Omental fat pad (tissue), 4 donors: ENCODE results near the gene RNF166. TPM values are rescaled to one million over a fixed set of nuclear protein-coding genes. Genes with fewer than 3 reads are reported as not detected.

ENCODE experiments used
- ATAC-seq: fragments of 150-250 bp; one replicate; pipeline ENCODE4 v1.9.1; 2016; ENCODE audit warnings: mild to moderate bottlenecking, moderate library complexity; ENCODE audit not compliant: low FRiP score
- DNase-seq: peaks from one replicate; pipeline ENCODE4 v3.0.0-alpha.2; 2019; ENCODE audit warnings: low spot score
- CTCF ChIP-seq, 3 donors: fragments of 450-650 bp; IDR thresholded peaks; one replicate each; pipeline ENCODE4 v1.5.1; 2016 to 2017; ENCODE audit warnings: antibody characterized with exemption in 3 of 3, mild to moderate bottlenecking in 3 of 3, moderate library complexity in 2 of 3
- total RNA-seq, 4 donors: library from RNA; depleted of rRNA; stranded (reverse); fragments of >200 nt; gene quantifications; one replicate each; pipeline ENCODE4 v1.1.0, GENCODE V29; 2016

RNF166 gene
- total RNA-seq, 4 donors from 2014 or later: 13.5 to 36.4 (median 20.2) TPM

DNA sequence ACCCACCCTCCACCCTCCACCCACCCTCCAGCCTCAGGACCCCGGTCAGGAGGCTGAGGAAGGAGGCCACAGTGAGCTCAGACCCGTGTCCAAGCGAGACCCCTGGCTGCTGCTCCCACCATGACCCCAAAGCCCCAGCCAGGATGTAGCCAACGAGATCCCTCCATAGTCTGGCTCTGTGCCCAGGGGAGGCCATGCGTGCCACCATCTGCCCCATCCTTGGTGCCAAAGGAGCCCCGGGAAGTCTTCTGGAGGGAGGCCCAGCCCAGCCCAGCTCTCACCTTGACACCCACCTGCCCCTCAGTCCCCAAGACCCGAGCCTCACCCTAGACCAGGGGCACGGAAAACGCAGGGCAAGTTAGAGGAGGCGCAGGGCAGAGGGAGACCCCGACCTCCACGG lies 44.6 kb upstream of the RNF166 start:
- no peak for TF ChIP-seq CTCF (IDR thresholded peaks at IDR 0.05)
- DNase-seq: no peak
- no peak for ATAC-seq

- DNase-seq (no peak), ATAC-seq (no peak)
- TF ChIP-seq CTCF (IDR thresholded peaks at IDR 0.05): no peak
Measured at GRCh38 chr16:88749358-88749757, 43.1 kb upstream of the RNF166 start.

DNA sequence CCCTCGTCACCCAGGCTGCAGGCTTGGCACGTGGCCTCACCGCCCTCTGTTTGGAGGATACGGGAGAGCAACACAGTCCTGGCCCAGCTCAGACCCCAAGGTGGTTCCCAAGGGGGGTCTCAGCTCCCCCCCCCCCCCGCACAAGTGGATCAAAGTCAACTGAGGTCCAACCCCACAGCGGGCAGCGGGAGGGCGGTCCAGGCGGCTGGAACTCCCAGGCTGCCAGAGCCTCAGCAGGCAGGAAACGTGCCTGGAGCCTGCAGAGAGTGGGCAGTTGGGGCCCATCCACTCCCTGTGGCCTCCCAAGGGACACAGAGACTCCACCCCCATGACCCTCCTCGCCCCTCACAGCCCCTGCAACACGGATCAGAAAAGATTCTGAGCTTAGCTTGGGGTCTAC lies 42.2 kb upstream of the RNF166 start:
- no peak for ATAC-seq
- DNase-seq: no peak
- no peak for TF ChIP-seq CTCF (IDR thresholded peaks at IDR 0.05)

DNA sequence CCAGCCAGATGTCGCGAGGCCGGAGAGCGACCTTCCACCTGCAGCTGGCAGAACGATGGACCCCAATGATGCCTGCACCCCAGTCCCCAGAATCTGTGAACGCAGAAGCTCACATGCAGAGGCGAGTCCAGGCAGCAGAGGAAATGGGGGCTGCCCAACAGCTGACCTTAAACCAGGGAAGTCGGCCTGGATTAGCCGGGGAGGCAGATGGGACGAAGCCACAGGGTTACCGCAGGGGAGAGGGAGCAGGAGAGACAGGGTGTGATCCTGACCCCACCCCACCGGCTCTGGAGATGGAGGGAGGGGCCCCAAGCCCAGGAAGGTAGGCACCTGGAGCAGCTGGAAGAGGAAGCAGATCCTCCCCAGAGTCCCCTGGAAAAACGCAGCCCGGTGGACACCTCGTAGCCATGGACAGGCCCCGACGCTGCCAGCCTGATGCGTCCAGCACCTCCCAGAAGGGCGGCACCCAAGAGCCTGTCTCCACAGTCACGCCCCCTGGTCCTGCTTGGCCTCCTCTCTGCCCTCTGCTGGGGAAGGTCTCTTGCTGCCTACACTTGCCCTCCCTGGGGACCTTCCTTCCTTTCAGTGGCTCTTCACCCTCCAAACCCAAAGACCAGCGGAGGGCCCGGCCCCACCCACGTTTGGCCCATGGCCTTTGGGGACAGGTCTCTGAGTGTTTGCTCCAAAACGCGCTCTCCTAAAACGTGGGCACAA lies 41.5 kb upstream of the RNF166 start:
- no peak for DNase-seq
- TF ChIP-seq CTCF (IDR thresholded peaks at IDR 0.05): no peak
- ATAC-seq: no peak

- DNase-seq (no peak), ATAC-seq (peak; percentile 9)
- TF ChIP-seq CTCF (IDR thresholded peaks at IDR 0.05): no peak
Measured at GRCh38 chr16:88746506-88746905, 40.3 kb upstream of the RNF166 start.

- ATAC-seq (no peak), DNase-seq (no peak)
- no peak for TF ChIP-seq CTCF (IDR thresholded peaks at IDR 0.05)
Measured at GRCh38 chr16:88744577-88745521, 38.6 kb upstream of the RNF166 start.
